Ovary (tissue), 9 donors: ENCODE measurements around the gene MYBPHL. TPM values are rescaled to one million over a fixed set of nuclear protein-coding genes. Genes with fewer than 3 reads are reported as not detected.

ENCODE experiments used
- DNase-seq, 5 donors: peaks; one replicate each; pipeline ENCODE4 v3.0.0-alpha.2; 2019 to 2020
- H3K27ac ChIP-seq, 2 donors: fragments of 200-600 bp; one replicate each; pipeline versions ENCODE4 v1.5.1 to v1.8.0; 2019 to 2022
- H3K27me3 ChIP-seq: fragments of 200-600 bp; one replicate; pipeline ENCODE4 v1.8.0; 2022
- H3K36me3 ChIP-seq: fragments of 200-600 bp; sonication (generic); one replicate; pipeline ENCODE4 v1.5.1; 2019
- H3K4me1 ChIP-seq: one replicate; pipeline ENCODE4 v1.8.1; 2013; ENCODE audit warnings: mild to moderate bottlenecking, moderate library complexity; ENCODE audit not compliant: insufficient read depth
- H3K4me3 ChIP-seq: fragments of 200-600 bp; sonication (generic); one replicate; pipeline ENCODE4 v1.5.1; 2017
- H3K9me3 ChIP-seq, 2 donors: fragments of 200-600 bp in 1 of 2; sonication (generic) in 1 of 2; one replicate each; pipeline versions ENCODE4 v1.5.1 to v1.8.1; 2013 to 2019; ENCODE audit warnings: mild to moderate bottlenecking in 1 of 2, moderate library complexity in 1 of 2
- CTCF ChIP-seq, 3 donors: fragments of 450-650 bp in 2 of 3; fragments of 200-600 bp in 1 of 3; IDR thresholded peaks; one replicate each; pipeline versions ENCODE4 v1.5.1 to v1.8.0; 2016 to 2022; ENCODE audit warnings: antibody characterized with exemption in 3 of 3, mild to moderate bottlenecking in 1 of 3
- EP300 ChIP-seq: sonication (generic); formaldehyde crosslinking; IDR thresholded peaks from one replicate; pipeline ENCODE4 v1.6.1; 2017; ENCODE audit warnings: antibody characterized with exemption
- POLR2A ChIP-seq: fragments of 450-650 bp; IDR thresholded peaks from one replicate; pipeline ENCODE4 v1.6.1; 2017; ENCODE audit warnings: antibody characterized with exemption, mild to moderate bottlenecking, moderate library complexity
- WGBS, 3 donors: extraction: QIAGEN DNeasy Blood & Tissue Kit in 1 of 3; methylation state at CpG; one replicate each; pipeline versions ENCODE4 v1.1.5 to v1.1.7; 2013 to 2017; 5-methylcytosine and 5-hydroxymethylcytosine counted together
- intact Hi-C, 4 donors: fragments of 100-400 bp; cut with DNase I; formaldehyde crosslinking; loops; one replicate each; pipeline versions ENCODE4 v1.11.0 to v1.15.1; 2022 to 2023
- polyA plus RNA-seq, 2 donors: library from polyadenylated mRNA; stranded (reverse); fragments of 200-250 nt in 1 of 2; fragments of 350-450 nt in 1 of 2; fragmentation: Illumina TruSeq in 1 of 2; extraction: RNeasy Lipid Tissue Mini Kit (QIAGEN cat#74804) in 1 of 2; gene quantifications; one replicate each; pipeline ENCODE4 v1.2.3, GENCODE V29; 2013 to 2014
- total RNA-seq, 7 donors: library from RNA; depleted of rRNA in 2 of 7; stranded (reverse); fragments of >200 nt in 2 of 7; fragmentation: NEBNext Ultra II Directional in 3 of 7; extraction: Animal tissue kit (Norgen Biotek cat#: 25700) in 3 of 7; gene quantifications; one replicate each; pipeline versions ENCODE4 v1.1.0 to v1.2.4, GENCODE V29; 2016 to 2023
- donor health status: DM: no; HTN: no; CAD: no; lungs with moderate emphysema.
- donor health status: DM: no; HTN: no; CAD: no.
- donor health status: Bipolar disorder and iron deficiency.
- donor health status: DM: yes; HTN: yes; CAD: no.
- donor health status: DM: no; HTN: no; CAD: no.
- donor health status: DM: yes; HTN: yes; CAD: no.

MYBPHL gene
- total and polyA plus RNA-seq, 9 donors: 0.38 TPM; not detected in 8

GRCh38 chr1:109301874-109302273 is 4.9 kb downstream of the MYBPHL start:
- no peaks in the 10 kb centered on the region for H3K27me3 ChIP-seq
- peaks cover 1% of the 10 kb centered on the region for H3K4me1 ChIP-seq
- intact Hi-C loops: no loop called here
- H3K9me3 ChIP-seq: no peaks in the 10 kb centered on the region
- WGBS, 3 donors: 82 to 85% (median 84%) methylated on average over 5 of the region's 5 CpGs
- no peak overlapping the region for H3K4me3 ChIP-seq
- H3K27ac ChIP-seq: no peak overlapping the region
- no peaks in the 10 kb centered on the region for H3K36me3 ChIP-seq
- DNase-seq: no peak
- TF ChIP-seq POLR2A (no peak), CTCF (IDR thresholded peaks at IDR 0.05) (no peak), EP300 (no peak)

DNA sequence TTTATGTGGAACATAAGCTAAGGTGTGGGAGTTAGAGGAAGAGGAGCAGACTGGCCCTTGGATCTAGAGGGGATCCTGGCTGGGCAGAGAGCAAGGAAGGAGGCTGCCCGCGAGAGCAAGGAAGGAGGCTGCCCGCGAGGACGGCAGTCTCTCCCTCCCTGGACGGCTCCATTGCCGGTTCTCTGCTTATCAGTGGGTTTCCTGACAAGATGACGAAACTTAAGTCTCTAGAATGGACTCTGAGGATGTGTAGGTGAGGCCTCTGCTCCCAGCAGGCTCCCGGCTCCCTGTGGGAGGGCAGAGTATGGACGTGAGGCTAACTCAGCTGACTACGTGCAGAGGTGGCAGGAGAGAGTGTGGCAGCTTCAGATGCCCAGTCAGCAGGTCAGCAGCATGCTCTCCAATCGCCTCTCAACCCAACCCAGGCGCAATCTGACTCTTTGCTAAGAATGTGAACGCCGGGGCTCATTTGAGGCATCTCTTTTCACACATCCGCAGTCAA is 6.1 kb downstream of the MYBPHL start:
- intact Hi-C loops: no loop called here
- Histone ChIP-seq H3K9me3 (no peaks in the 10 kb centered on the region), H3K27ac (no peak overlapping the region), H3K4me3 (no peak overlapping the region), H3K4me1 (peaks cover 1% of the 10 kb centered on the region), H3K36me3 (no peaks in the 10 kb centered on the region), H3K27me3 (no peaks in the 10 kb centered on the region)
- DNase-seq: no peak
- 70 to 84% (median 75%) methylated on average over 16 of the region's 16 CpGs for WGBS, 3 donors
- no peak for TF ChIP-seq POLR2A
- TF ChIP-seq CTCF (IDR thresholded peaks at IDR 0.05): no peak
- no peak for TF ChIP-seq EP300

- Histone ChIP-seq H3K4me3 (no peak overlapping the region), H3K27me3 (no peaks in the 10 kb centered on the region), H3K9me3 (no peaks in the 10 kb centered on the region), H3K36me3 (no peaks in the 10 kb centered on the region), H3K27ac (no peak overlapping the region), H3K4me1 (peaks cover 1% of the 10 kb centered on the region)
- WGBS, 3 donors: 61 to 69% (median 65%) methylated on average over 20 of the region's 20 CpGs
- intact Hi-C loops: no loop called here
- TF ChIP-seq POLR2A: no peak
- no peak for TF ChIP-seq CTCF (IDR thresholded peaks at IDR 0.05)
- no peak for TF ChIP-seq EP300
- no peak for DNase-seq
Measured at GRCh38 chr1:109299558-109300343, 7.1 kb downstream of the MYBPHL start.

GRCh38 chr1:109298666-109299557 is 7.9 kb downstream of the MYBPHL start:
- DNase-seq: no peak
- H3K4me1 ChIP-seq: peaks cover 1% of the 10 kb centered on the region
- H3K27me3 ChIP-seq: no peaks in the 10 kb centered on the region
- H3K27ac ChIP-seq: no peak overlapping the region
- 22 to 32% (median 32%) methylated on average over 11 of the region's 11 CpGs for WGBS, 3 donors
- H3K4me3 ChIP-seq: no peak overlapping the region
- intact Hi-C loops: no loop called here
- no peaks in the 10 kb centered on the region for H3K36me3 ChIP-seq
- TF ChIP-seq EP300 (no peak), POLR2A (no peak), CTCF (IDR thresholded peaks at IDR 0.05) (no peak)
- H3K9me3 ChIP-seq: no peaks in the 10 kb centered on the region
